SKM-1 treated with dmso at 0.1 percent for 144 hours (cell line): ENCODE measurements around the gene USP44.

Source experiments
- DNase-seq: peaks from one replicate; lab custom pipeline; 2025; ENCODE audit not compliant: unreplicated experiment; lab: John Stamatoyannopoulos, UW

USP44 gene

GRCh38 chr12:95548539-95549391 is 2.5 kb downstream of the USP44 start:
- DNase-seq: no peak

GRCh38 chr12:95548056-95548538 is 3.2 kb downstream of the USP44 start:
- no peak for DNase-seq

GRCh38 chr12:95547522-95548055 is 3.7 kb downstream of the USP44 start:
- DNase-seq: no peak

GRCh38 chr12:95546491-95546813 is 4.8 kb downstream of the USP44 start:
- no peak for DNase-seq

- no peak for DNase-seq
Observed at GRCh38 chr12:95545731-95546490, 5.4 kb downstream of the USP44 start.

GRCh38 chr12:95545303-95545702 is 6.0 kb downstream of the USP44 start:
- no peak for DNase-seq

- DNase-seq: no peak
Observed at GRCh38 chr12:95544756-95545155, 6.5 kb downstream of the USP44 start.

- DNase-seq: no peak
Observed at GRCh38 chr12:95543305-95543704, 8.0 kb downstream of the USP44 start.

GRCh38 chr12:95541436-95541835 is 9.8 kb downstream of the USP44 start:
- DNase-seq: no peak

GRCh38 chr12:95538656-95539055 is 12.6 kb downstream of the USP44 start:
- DNase-seq: no peak

- DNase-seq: no peak
Observed at GRCh38 chr12:95538006-95538405, 13.3 kb downstream of the USP44 start.

- DNase-seq: no peak
Observed at GRCh38 chr12:95533985-95534384, 17.3 kb downstream of the USP44 start.

GRCh38 chr12:95532851-95533250 is 18.4 kb downstream of the USP44 start:
- DNase-seq: no peak

- DNase-seq: no peak
Observed at GRCh38 chr12:95529693-95530225, 21.5 kb downstream of the USP44 start.

GRCh38 chr12:95528431-95528830 is 22.8 kb downstream of the USP44 start:
- no peak for DNase-seq

- DNase-seq: no peak
Observed at GRCh38 chr12:95522692-95523091, 28.6 kb downstream of the USP44 start.

GRCh38 chr12:95520816-95521215 is 30.5 kb downstream of the USP44 start:
- DNase-seq: no peak

- DNase-seq: no peak
Observed at GRCh38 chr12:95518944-95519343, 32.3 kb downstream of the USP44 start.

GRCh38 chr12:95517246-95517645 is 34.0 kb downstream of the USP44 start:
- DNase-seq: no peak

- DNase-seq: no peak
Observed at GRCh38 chr12:95516757-95517156, 34.5 kb downstream of the USP44 start.

GRCh38 chr12:95515197-95515596 is 36.1 kb downstream of the USP44 start:
- no peak for DNase-seq

- DNase-seq: no peak
Observed at GRCh38 chr12:95513599-95513998, 37.7 kb downstream of the USP44 start.
